ENCODE data around the gene CLASP1.
"Not testable (repeated sequence)": the region's sequence is repeated elsewhere in the genome, so short reads cannot be mapped to it uniquely, and the experiment has no call there.

The CLASP1 gene

DNA sequence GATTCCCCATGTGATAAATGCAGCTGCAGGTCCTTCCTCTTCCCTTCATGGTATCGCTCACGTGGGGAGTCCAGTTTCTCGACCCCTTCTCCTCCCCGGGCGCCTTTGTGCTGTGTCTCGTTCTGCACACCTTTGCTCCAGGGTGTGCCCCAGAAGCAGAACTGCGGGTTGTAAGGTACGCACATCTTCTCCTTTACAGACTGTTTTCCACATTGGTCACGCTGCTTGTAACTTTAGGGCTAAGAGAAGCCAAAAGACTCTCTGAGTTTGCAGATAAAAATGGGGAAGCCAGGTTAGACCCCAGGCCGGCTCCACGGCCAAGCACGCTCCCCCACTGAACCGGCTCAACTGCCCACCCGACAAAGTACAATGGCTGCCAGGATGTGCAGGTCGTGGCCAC lies 318.3 kb downstream of the CLASP1 start:
- intact Hi-C loops (cut with micrococcal nuclease), result no loop called here
- no peaks in the 10 kb centered on the region for H3K27me3 Mint-ChIP-seq
- no peak overlapping the region for H3K4me3 Mint-ChIP-seq
- no peak overlapping the region for H3K27ac Mint-ChIP-seq
- H3K4me1 Mint-ChIP-seq (ENCODE audit: low read depth), result no peaks in the 10 kb centered on the region
- H3K36me3 Mint-ChIP-seq (ENCODE audit: low read depth), result no peaks in the 10 kb centered on the region
- no peaks in the 10 kb centered on the region for H3K9me3 Mint-ChIP-seq

- H3K9me3 Mint-ChIP-seq, result no peaks in the 10 kb centered on the region
- H3K27ac Mint-ChIP-seq, result no peak overlapping the region
- H3K4me1 Mint-ChIP-seq (ENCODE audit: low read depth), result no peaks in the 10 kb centered on the region
- intact Hi-C loops (cut with micrococcal nuclease), result no loop called here
- H3K36me3 Mint-ChIP-seq (ENCODE audit: low read depth), result no peaks in the 10 kb centered on the region
- H3K27me3 Mint-ChIP-seq, result no peaks in the 10 kb centered on the region
- H3K4me3 Mint-ChIP-seq, result no peak overlapping the region
Measured at GRCh38 chr2:121329786-121330185, 319.5 kb downstream of the CLASP1 start.

DNA sequence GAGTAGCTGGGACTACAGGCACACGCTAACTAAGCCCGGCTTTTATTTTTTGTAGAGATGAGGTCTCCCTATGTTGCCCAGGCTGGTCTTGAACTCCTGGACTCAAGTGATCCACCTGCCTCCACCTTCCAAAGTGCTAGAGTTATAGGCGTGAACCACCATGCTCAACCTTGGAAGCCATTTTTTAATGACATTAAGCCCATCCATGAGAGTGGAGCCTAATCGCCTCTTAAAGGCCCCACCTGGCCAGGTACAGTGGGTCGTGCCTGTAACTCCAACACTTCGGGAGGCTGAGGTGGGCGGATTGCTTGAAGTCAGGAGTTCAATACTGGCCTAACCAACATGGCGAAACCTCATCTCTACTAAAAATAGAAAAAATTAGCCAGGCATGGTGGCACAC lies 322.6 kb downstream of the CLASP1 start:
- Mint-ChIP-seq H3K27ac (no peak overlapping the region), H3K9me3 (no peaks in the 10 kb centered on the region), H3K4me1 (ENCODE audit: low read depth) (no peaks in the 10 kb centered on the region), H3K4me3 (no peak overlapping the region), H3K36me3 (ENCODE audit: low read depth) (no peaks in the 10 kb centered on the region), H3K27me3 (no peaks in the 10 kb centered on the region)
- intact Hi-C loops (cut with micrococcal nuclease), result no loop called here

- intact Hi-C loops (cut with micrococcal nuclease), result no loop called here
- Mint-ChIP-seq H3K4me1 (ENCODE audit: low read depth) (no peaks in the 10 kb centered on the region), H3K36me3 (ENCODE audit: low read depth) (no peaks in the 10 kb centered on the region), H3K9me3 (no peaks in the 10 kb centered on the region), H3K27ac (no peak overlapping the region), H3K4me3 (no peak overlapping the region), H3K27me3 (peaks cover 2% of the 10 kb centered on the region)
Measured at GRCh38 chr2:121324601-121325000, 324.7 kb downstream of the CLASP1 start.

GRCh38 chr2:121321476-121321875 lies 327.8 kb downstream of the CLASP1 start:
- intact Hi-C loops (cut with micrococcal nuclease), result no loop called here
- Mint-ChIP-seq H3K4me3 (no peak overlapping the region), H3K4me1 (ENCODE audit: low read depth) (no peaks in the 10 kb centered on the region), H3K27ac (no peak overlapping the region), H3K36me3 (ENCODE audit: low read depth) (no peaks in the 10 kb centered on the region), H3K27me3 (peaks cover 3% of the 10 kb centered on the region), H3K9me3 (no peaks in the 10 kb centered on the region)

DNA sequence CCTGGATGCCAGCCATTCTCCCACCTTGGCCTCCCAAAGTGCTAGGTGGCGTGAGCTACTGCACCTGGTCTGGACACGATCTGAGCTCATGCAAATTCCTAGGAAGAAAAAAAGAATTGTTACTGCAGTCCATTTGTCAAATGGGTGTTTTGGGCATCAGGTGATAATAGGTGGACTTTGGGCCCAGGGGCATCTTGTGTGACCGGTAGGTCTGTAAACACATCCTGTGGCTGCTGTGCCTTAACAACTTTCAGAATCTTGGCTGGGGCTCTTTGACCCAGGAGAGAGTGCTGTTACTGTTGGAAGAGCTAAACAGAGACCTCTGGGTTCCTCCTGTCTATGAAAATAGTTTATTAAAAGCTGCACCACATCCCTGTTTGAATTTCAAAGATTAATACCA lies 329.3 kb downstream of the CLASP1 start:
- Mint-ChIP-seq H3K9me3 (no peaks in the 10 kb centered on the region), H3K36me3 (ENCODE audit: low read depth) (no peaks in the 10 kb centered on the region), H3K4me3 (no peak overlapping the region), H3K4me1 (ENCODE audit: low read depth) (no peaks in the 10 kb centered on the region), H3K27ac (no peak overlapping the region), H3K27me3 (peaks cover 3% of the 10 kb centered on the region)
- intact Hi-C loops (cut with micrococcal nuclease), result no loop called here

GRCh38 chr2:121316986-121317385 lies 332.3 kb downstream of the CLASP1 start:
- H3K4me1 Mint-ChIP-seq (ENCODE audit: low read depth), result no peaks in the 10 kb centered on the region
- H3K27ac Mint-ChIP-seq, result no peak overlapping the region
- no peaks in the 10 kb centered on the region for H3K36me3 Mint-ChIP-seq (ENCODE audit: low read depth)
- no peaks in the 10 kb centered on the region for H3K9me3 Mint-ChIP-seq
- peaks cover 11% of the 10 kb centered on the region for H3K27me3 Mint-ChIP-seq
- H3K4me3 Mint-ChIP-seq, result no peak overlapping the region
- intact Hi-C loops (cut with micrococcal nuclease), result no loop called here

DNA sequence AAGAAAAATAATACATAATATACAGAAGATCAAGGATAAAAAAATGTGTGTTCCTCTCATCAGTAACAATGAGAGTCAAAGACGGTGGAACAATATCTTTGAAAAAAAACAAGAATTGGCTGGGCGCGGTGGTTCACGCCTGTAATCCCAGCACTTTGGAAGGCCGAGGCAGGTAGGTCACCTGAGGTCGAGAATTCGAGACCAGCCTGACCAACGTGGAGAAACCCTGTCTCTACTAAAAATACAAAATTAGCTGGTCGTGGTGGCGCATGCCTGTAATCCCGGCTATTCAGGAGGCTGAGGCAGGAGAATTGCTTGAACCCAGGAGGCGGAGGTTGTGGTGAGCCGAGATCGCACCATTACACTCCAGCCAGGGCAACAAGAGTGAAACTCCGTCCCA lies 335.6 kb downstream of the CLASP1 start:
- H3K4me3 Mint-ChIP-seq; H3K36me3 Mint-ChIP-seq (ENCODE audit: low read depth); intact Hi-C loops (cut with micrococcal nuclease); H3K27ac Mint-ChIP-seq; H3K9me3 Mint-ChIP-seq: not testable (repeated sequence)
- Mint-ChIP-seq H3K4me1 (ENCODE audit: low read depth) (peaks cover 13% of the 10 kb centered on the region), H3K27me3 (peaks cover 19% of the 10 kb centered on the region)

DNA sequence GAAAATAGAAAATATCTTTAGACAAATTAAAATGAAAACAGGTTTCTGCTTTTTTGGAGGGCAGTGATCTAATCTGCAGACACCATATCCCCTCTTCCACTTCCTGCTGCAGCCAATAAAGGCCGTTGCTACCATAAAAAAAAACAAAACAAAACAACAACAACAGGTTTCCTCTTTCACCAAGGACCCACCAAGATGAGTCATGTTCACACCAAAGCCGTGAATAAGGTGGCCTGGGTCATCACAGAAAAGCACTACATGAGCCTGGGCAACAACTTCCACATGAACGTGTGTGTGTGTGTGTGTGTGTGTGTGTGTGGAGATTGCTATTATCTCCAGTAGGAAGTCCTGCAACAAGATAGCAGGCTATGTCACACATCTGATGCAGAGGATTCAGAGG lies 339.5 kb downstream of the CLASP1 start:
- intact Hi-C loops (cut with micrococcal nuclease), result no loop called here
- Mint-ChIP-seq H3K27ac (peak overlapping the region; percentile 53), H3K9me3 (no peaks in the 10 kb centered on the region), H3K4me1 (ENCODE audit: low read depth) (peaks cover 13% of the 10 kb centered on the region), H3K36me3 (ENCODE audit: low read depth) (no peaks in the 10 kb centered on the region), H3K4me3 (no peak overlapping the region), H3K27me3 (peaks cover 30% of the 10 kb centered on the region)

- H3K27me3 Mint-ChIP-seq, result peaks cover 33% of the 10 kb centered on the region
- peaks cover 13% of the 10 kb centered on the region for H3K4me1 Mint-ChIP-seq (ENCODE audit: low read depth)
- H3K9me3 Mint-ChIP-seq, result no peaks in the 10 kb centered on the region
- H3K4me3 Mint-ChIP-seq, result no peak overlapping the region
- peak overlapping the region; percentile 53 for H3K27ac Mint-ChIP-seq
- H3K36me3 Mint-ChIP-seq (ENCODE audit: low read depth), result no peaks in the 10 kb centered on the region
- intact Hi-C loops (cut with micrococcal nuclease), result no loop called here
Measured at GRCh38 chr2:121309323-121309722, 339.9 kb downstream of the CLASP1 start.

- H3K27me3 Mint-ChIP-seq, result peaks cover 29% of the 10 kb centered on the region
Measured at GRCh38 chr2:121307048-121307447, 342.2 kb downstream of the CLASP1 start.

DNA sequence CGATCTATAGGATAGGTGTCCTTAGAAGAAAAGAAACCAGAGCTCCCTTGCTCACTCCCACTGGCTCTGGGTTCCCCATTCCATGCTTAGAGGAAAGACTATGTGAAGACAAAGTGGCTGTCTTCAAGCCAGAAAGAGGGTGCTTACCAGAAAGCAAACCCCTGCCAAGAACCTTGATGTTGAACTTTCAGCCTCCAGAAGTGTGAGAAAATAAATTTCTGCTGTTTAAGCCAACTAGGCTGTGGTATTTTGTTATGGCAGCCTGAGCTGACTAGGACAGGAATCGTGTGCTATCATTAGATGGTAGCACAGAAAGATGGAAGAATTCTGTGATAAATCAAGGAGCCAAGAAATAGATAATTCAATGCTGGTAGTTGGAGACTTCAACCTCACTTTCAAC lies 344.3 kb downstream of the CLASP1 start:
- peaks cover 8% of the 10 kb centered on the region for H3K9me3 Mint-ChIP-seq
- H3K4me3 Mint-ChIP-seq, result no peak overlapping the region
- peaks cover 27% of the 10 kb centered on the region for H3K27me3 Mint-ChIP-seq
- H3K27ac Mint-ChIP-seq, result no peak overlapping the region
- H3K4me1 Mint-ChIP-seq (ENCODE audit: low read depth), result peaks cover 27% of the 10 kb centered on the region
- H3K36me3 Mint-ChIP-seq (ENCODE audit: low read depth), result no peaks in the 10 kb centered on the region
- intact Hi-C loops (cut with micrococcal nuclease), result no loop called here

More at GRCh38 chr2:121307048-121307447, 342.2 kb downstream of the CLASP1 start:
- intact Hi-C loops (cut with micrococcal nuclease), result no loop called here
- Mint-ChIP-seq H3K4me1 (ENCODE audit: low read depth) (peaks cover 28% of the 10 kb centered on the region), H3K9me3 (no peaks in the 10 kb centered on the region), H3K4me3 (no peak overlapping the region), H3K27ac (no peak overlapping the region), H3K36me3 (ENCODE audit: low read depth) (no peaks in the 10 kb centered on the region)

DNA sequence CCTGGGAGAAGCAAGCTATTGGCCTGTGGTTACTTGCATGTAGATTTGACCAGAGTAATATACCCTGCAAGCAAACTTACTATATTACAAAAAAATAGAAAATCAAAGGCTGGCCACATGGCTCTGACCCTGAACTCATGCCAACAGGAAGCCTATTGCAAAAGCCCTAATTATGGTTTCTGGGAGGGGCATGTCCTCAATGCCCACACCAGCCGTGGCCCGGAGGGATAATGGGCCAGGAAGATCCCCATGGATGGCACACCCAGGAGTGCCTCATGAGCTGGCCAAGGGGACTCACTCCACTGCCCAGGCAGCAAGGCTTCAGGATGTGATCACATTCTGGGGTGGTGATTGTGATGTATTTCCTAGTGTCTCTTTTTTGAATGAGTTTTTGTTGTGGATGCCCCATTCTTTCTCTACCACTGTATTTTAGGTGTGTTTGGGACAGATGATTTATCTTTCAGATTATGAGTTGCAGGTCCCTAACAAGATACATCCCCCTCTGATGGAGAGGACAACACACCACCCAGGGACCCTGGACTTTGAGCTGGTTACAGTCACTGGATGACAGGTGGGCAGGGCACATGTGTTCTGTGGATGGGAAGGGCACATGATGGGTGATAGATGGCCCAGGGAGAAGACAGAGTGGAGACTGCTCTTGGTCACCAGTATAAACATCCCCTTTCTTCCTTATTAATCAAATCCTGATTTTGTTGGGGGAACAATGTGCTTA lies 345.6 kb downstream of the CLASP1 start:
- intact Hi-C loops (cut with micrococcal nuclease), result no loop called here

DNA sequence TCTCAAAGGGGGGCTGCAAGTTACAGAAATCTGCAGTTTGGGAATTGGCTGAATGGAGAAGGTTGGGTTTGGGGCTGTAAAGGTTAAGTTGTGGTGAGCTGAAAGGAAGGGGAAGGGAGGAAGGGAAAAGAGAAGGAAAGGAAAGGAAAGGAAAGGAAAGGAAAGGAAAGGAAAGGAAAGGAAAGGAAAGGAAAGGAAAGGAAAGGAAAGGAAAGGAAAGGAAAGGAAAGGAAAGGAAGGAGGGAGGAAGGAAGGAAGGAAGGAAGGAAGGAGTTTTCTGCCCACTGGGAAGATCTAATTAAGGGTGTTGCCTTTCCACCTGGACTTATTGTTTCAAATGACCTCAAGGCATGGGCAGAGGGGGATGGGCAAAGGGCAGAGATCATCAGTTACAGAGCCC lies 348.1 kb downstream of the CLASP1 start:
- Mint-ChIP-seq H3K4me1 (ENCODE audit: low read depth) (peaks cover 15% of the 10 kb centered on the region), H3K27me3 (peaks cover 26% of the 10 kb centered on the region)
- H3K9me3 Mint-ChIP-seq; intact Hi-C loops (cut with micrococcal nuclease); H3K36me3 Mint-ChIP-seq (ENCODE audit: low read depth); H3K27ac Mint-ChIP-seq; H3K4me3 Mint-ChIP-seq: not testable (repeated sequence)

More for the DNA sequence above, 345.6 kb downstream of the CLASP1 start:
- no peak overlapping the region for H3K4me3 Mint-ChIP-seq
- H3K36me3 Mint-ChIP-seq (ENCODE audit: low read depth), result no peaks in the 10 kb centered on the region
- peaks cover 8% of the 10 kb centered on the region for H3K9me3 Mint-ChIP-seq
- H3K27me3 Mint-ChIP-seq, result peaks cover 27% of the 10 kb centered on the region
- H3K27ac Mint-ChIP-seq, result no peak overlapping the region
- peaks cover 15% of the 10 kb centered on the region for H3K4me1 Mint-ChIP-seq (ENCODE audit: low read depth)

DNA sequence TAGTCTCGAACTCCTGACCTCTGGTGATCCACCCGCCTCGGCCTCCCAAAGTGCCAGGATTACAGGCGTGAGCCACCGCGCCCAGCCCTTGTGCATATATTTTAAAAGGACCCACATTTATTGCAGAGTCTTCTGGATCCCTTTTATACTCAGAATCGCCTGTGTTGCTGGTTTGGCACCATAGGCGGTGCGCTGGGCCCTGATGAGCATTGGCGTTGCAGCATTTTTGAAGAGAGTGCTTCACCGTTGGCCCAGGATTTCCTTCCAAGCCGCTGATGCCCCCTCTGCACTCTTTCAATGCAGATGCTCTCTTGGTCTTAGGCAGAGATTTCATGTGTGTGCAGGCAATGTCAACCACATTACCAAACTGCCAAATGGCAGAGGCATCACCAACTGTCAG lies 350.8 kb downstream of the CLASP1 start:
- intact Hi-C loops (cut with micrococcal nuclease), result no loop called here
- Mint-ChIP-seq H3K36me3 (ENCODE audit: low read depth) (no peaks in the 10 kb centered on the region), H3K4me1 (ENCODE audit: low read depth) (peaks cover 9% of the 10 kb centered on the region), H3K27ac (no peak overlapping the region), H3K27me3 (peaks cover 23% of the 10 kb centered on the region), H3K9me3 (peaks cover 8% of the 10 kb centered on the region), H3K4me3 (no peak overlapping the region)

All from dendritic cell treated with granulocyte-macrophage colony-stimulating factor and Interleukin-4, amounts not matched to agents 40 ng/mL and 50 ng/mL, for 4 days (primary cell).